Suprapubic skin (tissue), 4 donors: Measurements from ENCODE around the gene DDAH1. TPM values are rescaled to one million over a fixed set of nuclear protein-coding genes. Genes with fewer than 3 reads are reported as not detected.

Experiments used
- DNase-seq, 2 donors: peaks; one replicate each; pipeline ENCODE4 v3.0.0-alpha.2; 2019; ENCODE audit warnings: low spot score in 2 of 2
- H3K27ac ChIP-seq: fragments of 200-600 bp; sonication (generic); one replicate; pipeline ENCODE4 v1.5.1; 2019
- H3K27me3 ChIP-seq: fragments of 200-600 bp; sonication (generic); one replicate; pipeline ENCODE4 v1.5.1; 2019
- H3K36me3 ChIP-seq: fragments of 200-600 bp; sonication (generic); one replicate; pipeline ENCODE4 v1.5.1; 2019
- H3K4me1 ChIP-seq: fragments of 200-600 bp; sonication (generic); one replicate; pipeline ENCODE4 v1.5.1; 2019
- H3K4me3 ChIP-seq: fragments of 200-600 bp; sonication (generic); one replicate; pipeline ENCODE4 v1.5.1; 2019; ENCODE audit warnings: mild to moderate bottlenecking
- H3K9me3 ChIP-seq: fragments of 200-600 bp; sonication (generic); one replicate; pipeline ENCODE4 v1.5.1; 2019
- EP300 ChIP-seq: sonication (generic); formaldehyde crosslinking; IDR thresholded peaks from one replicate; pipeline ENCODE4 v1.6.1; 2017; ENCODE audit warnings: antibody characterized with exemption
- POLR2A ChIP-seq, 2 donors: fragments of 450-650 bp; IDR thresholded peaks; one replicate each; pipeline ENCODE4 v1.6.1; 2017; ENCODE audit warnings: antibody characterized with exemption in 2 of 2, mild to moderate bottlenecking in 2 of 2, moderate library complexity in 2 of 2
- POLR2AphosphoS5 ChIP-seq, 3 donors: sonication (generic); formaldehyde crosslinking; IDR thresholded peaks; one replicate each; pipeline ENCODE4 v1.6.1; 2017; ENCODE audit warnings: antibody characterized with exemption in 3 of 3
- WGBS: methylation state at CpG from one replicate; pipeline ENCODE4 v1.1.5; 2018; 5-methylcytosine and 5-hydroxymethylcytosine counted together
- total RNA-seq, 4 donors: library from RNA; depleted of rRNA; stranded (reverse); fragments of >200 nt; gene quantifications; one replicate each; pipeline ENCODE4 v1.1.0, GENCODE V29; 2016
- TF ChIP-seq, protein P1 (sequence below), 2 donors: fragments of 200-600 bp in 1 of 2; fragments of 450-650 bp in 1 of 2; sonication (generic) in 1 of 2; IDR thresholded peaks; one replicate each; pipeline ENCODE4 v1.5.1; 2016 to 2019; ENCODE audit warnings: antibody characterized with exemption in 2 of 2, mild to moderate bottlenecking in 1 of 2, moderate library complexity in 1 of 2

Gene DDAH1
- total RNA-seq, 4 donors from 2014 or later, result 10.4 to 19.6 (median 15.5) TPM

GRCh38 chr1:85297855-85298629 lies 166.9 kb downstream of the DDAH1 start:
- H3K27ac ChIP-seq, result peak overlapping the region; percentile 61
- no peaks in the 10 kb centered on the region for H3K27me3 ChIP-seq
- WGBS, result 22% methylated on average over 11 of the region's 11 CpGs
- TF ChIP-seq POLR2AphosphoS5 (IDR thresholded peaks at IDR 0.05) (peak in 1 of 3 donors; percentile 49), EP300 (no peak)
- no peak for DNase-seq
- no peaks in the 10 kb centered on the region for H3K9me3 ChIP-seq
- no peaks in the 10 kb centered on the region for H3K36me3 ChIP-seq
- peaks cover 23% of the 10 kb centered on the region for H3K4me1 ChIP-seq
- H3K4me3 ChIP-seq, result no peak overlapping the region

- H3K27me3 ChIP-seq, result no peaks in the 10 kb centered on the region
- H3K4me3 ChIP-seq, result no peak overlapping the region
- H3K27ac ChIP-seq, result peak overlapping the region; percentile 61
- no peaks in the 10 kb centered on the region for H3K36me3 ChIP-seq
- H3K9me3 ChIP-seq, result no peaks in the 10 kb centered on the region
- H3K4me1 ChIP-seq, result peaks cover 23% of the 10 kb centered on the region
- TF ChIP-seq EP300 (no peak), POLR2AphosphoS5 (IDR thresholded peaks at IDR 0.05) (no peak), POLR2A (IDR thresholded peaks at IDR 0.05) (no peak)
- TF ChIP-seq, protein P1, sequence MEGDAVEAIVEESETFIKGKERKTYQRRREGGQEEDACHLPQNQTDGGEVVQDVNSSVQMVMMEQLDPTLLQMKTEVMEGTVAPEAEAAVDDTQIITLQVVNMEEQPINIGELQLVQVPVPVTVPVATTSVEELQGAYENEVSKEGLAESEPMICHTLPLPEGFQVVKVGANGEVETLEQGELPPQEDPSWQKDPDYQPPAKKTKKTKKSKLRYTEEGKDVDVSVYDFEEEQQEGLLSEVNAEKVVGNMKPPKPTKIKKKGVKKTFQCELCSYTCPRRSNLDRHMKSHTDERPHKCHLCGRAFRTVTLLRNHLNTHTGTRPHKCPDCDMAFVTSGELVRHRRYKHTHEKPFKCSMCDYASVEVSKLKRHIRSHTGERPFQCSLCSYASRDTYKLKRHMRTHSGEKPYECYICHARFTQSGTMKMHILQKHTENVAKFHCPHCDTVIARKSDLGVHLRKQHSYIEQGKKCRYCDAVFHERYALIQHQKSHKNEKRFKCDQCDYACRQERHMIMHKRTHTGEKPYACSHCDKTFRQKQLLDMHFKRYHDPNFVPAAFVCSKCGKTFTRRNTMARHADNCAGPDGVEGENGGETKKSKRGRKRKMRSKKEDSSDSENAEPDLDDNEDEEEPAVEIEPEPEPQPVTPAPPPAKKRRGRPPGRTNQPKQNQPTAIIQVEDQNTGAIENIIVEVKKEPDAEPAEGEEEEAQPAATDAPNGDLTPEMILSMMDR (IDR thresholded peaks at IDR 0.05), result no peak
- 12% methylated on average over 1 of the region's 1 CpG for WGBS
- no peak for DNase-seq
Measured at GRCh38 chr1:85297538-85297854, 167.5 kb downstream of the DDAH1 start.

GRCh38 chr1:85296980-85297379 lies 168.0 kb downstream of the DDAH1 start:
- no peaks in the 10 kb centered on the region for H3K27me3 ChIP-seq
- no peaks in the 10 kb centered on the region for H3K36me3 ChIP-seq
- peaks cover 23% of the 10 kb centered on the region for H3K4me1 ChIP-seq
- no peaks in the 10 kb centered on the region for H3K9me3 ChIP-seq
- WGBS, result 18% methylated on average over 1 of the region's 1 CpG
- TF ChIP-seq EP300 (no peak), POLR2A (IDR thresholded peaks at IDR 0.05) (no peak), POLR2AphosphoS5 (IDR thresholded peaks at IDR 0.05) (no peak)
- TF ChIP-seq, protein P1 (IDR thresholded peaks at IDR 0.05), result no peak
- no peak overlapping the region for H3K4me3 ChIP-seq
- no peak for DNase-seq
- H3K27ac ChIP-seq, result peak overlapping the region; percentile 61

DNA sequence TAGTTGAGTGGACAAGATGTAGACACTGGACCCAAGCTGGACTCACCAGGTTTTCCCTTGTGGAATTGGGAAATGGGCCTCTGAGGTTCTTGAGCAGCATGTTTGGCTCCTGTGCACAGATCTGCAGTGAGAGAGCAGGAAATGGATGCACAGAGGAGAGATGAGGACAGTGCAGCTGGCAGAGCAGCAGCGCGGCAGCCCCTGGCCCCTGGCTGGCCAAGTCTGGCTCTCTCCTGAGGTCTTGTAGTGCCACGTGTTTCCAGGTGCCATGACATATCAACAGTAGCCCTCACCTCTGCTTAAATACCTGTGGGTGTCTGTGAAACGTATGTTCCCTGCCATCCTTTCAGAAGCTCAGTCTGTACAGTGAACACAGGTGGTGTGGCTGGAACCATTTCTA lies 169.3 kb downstream of the DDAH1 start:
- Histone ChIP-seq H3K27me3 (no peaks in the 10 kb centered on the region), H3K9me3 (no peaks in the 10 kb centered on the region), H3K27ac (no peak overlapping the region), H3K4me1 (peaks cover 23% of the 10 kb centered on the region), H3K4me3 (no peak overlapping the region), H3K36me3 (no peaks in the 10 kb centered on the region)
- no peak for TF ChIP-seq POLR2AphosphoS5 (IDR thresholded peaks at IDR 0.05)
- TF ChIP-seq POLR2A (IDR thresholded peaks at IDR 0.05), result no peak
- no peak for TF ChIP-seq EP300
- TF ChIP-seq, protein P1 (IDR thresholded peaks at IDR 0.05), result no peak
- 88% methylated on average over 4 of the region's 4 CpGs for WGBS
- no peak for DNase-seq

DNA sequence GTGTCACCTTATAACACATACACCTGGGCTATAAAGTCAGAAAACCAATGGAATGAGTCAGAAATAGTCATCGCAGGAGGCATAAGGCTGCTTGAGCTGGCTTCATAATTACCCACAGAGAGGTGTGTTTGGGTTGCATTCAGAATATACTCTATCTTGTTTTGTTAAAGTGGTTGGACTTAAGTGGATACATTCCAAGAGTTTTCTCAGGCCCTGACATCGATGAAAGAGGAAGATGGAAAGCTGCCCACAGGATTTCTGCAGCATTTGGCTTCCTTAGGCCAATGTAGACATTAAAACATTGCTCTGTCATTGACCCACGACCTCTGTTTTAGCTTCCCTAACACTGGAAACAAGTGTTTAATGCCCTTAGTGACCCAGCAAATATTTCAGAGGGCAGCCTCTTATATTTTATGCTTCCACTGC lies 169.9 kb downstream of the DDAH1 start:
- no peaks in the 10 kb centered on the region for H3K9me3 ChIP-seq
- DNase-seq, result no peak
- TF ChIP-seq POLR2A (IDR thresholded peaks at IDR 0.05) (no peak), EP300 (no peak), POLR2AphosphoS5 (IDR thresholded peaks at IDR 0.05) (no peak)
- TF ChIP-seq, protein P1 (IDR thresholded peaks at IDR 0.05), result no peak
- WGBS, result 39% methylated on average over 3 of the region's 3 CpGs
- H3K27me3 ChIP-seq, result no peaks in the 10 kb centered on the region
- no peak overlapping the region for H3K27ac ChIP-seq
- H3K36me3 ChIP-seq, result no peaks in the 10 kb centered on the region
- H3K4me3 ChIP-seq, result no peak overlapping the region
- H3K4me1 ChIP-seq, result peaks cover 27% of the 10 kb centered on the region
